Hepatocyte (in vitro differentiated cells): Measurements from ENCODE around the gene MRPL1.

ENCODE experiments used
- CTCF ChIP-seq: fragments of 200-600 bp; sonication (generic); IDR thresholded peaks from 2 replicates; pipeline ENCODE4 v1.5.1; 2016; ENCODE audit warnings: antibody characterized with exemption, mild to moderate bottlenecking; ENCODE audit not compliant: poor library complexity
- EZH2 ChIP-seq: fragments of 200-600 bp; sonication (generic); IDR thresholded peaks from 2 replicates; pipeline ENCODE4 v1.6.1; 2016; ENCODE audit warnings: antibody characterized with exemption, mild to moderate bottlenecking, borderline replicate concordance
- EZH2phosphoT487 ChIP-seq: fragments of 200-600 bp; sonication (generic); IDR thresholded peaks from one replicate; pipeline ENCODE4 v1.6.1; 2018; ENCODE audit warnings: antibody characterized with exemption, mild to moderate bottlenecking, low read depth, moderate library complexity; ENCODE audit not compliant: unreplicated experiment, severe bottlenecking

GRCh38 chr4:77992581-77992980, 130.0 kb downstream of the MRPL1 start:
- TF ChIP-seq CTCF, result no peak
- no peak for TF ChIP-seq EZH2
- TF ChIP-seq EZH2phosphoT487, result no peak
